ENCODE measurements around the gene DDX39B.

DDX39B gene

DNA sequence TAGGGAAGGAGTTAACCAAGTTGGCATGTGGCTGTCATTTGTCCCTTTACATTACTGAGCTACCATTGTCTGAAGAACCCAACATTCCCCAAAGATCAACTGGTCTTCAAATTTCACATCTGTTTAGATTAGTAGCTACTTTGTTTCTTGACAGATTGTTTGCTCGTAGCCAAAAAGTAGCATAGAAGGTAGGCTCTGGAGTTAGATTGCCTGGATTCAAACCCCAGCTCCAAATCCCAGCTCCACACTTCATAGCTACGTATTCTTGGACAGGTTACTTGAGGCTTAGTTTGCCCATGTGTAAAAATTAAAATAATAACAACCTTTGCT is 6.7 kb upstream of the DDX39B start:
- no peak for DNase-seq (ENCODE audit: low read depth, low spot score)

DNA sequence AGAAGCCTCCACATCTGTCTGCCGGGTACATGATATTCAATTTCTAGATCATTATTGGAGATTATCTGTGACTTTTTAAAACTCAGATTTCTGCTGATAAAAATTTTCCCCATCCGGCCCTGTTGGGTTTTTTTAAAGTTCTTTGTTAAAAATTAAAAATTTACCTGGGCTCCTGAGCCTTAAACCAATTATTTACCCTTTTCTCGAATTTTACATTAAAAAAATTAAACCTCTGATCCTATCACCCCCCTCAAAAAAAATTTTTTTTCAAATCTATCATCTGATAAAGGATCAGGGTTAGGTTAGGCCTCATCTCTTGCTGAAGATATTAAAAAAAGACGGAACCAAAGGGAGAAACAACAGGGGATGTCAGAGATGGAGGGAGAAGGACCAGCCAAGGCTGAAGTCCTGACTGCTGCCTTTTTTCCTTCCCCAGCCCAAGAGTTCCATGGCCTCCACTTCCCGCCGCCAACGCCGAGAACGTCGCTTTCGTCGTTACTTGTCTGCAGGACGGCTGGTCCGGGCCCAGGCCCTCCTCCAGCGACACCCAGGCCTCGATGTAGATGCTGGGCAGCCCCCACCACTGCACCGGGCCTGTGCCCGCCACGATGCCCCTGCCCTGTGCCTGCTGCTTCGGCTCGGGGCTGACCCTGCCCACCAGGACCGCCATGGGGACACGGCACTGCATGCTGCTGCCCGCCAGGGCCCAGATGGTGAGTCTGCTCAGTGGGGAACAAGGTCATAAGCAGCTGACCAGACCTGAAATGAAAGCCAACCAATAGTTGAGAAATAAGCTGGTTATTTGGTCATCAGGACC is 6.1 kb upstream of the DDX39B start:
- no peak for DNase-seq (ENCODE audit: low read depth, low spot score)

DNA sequence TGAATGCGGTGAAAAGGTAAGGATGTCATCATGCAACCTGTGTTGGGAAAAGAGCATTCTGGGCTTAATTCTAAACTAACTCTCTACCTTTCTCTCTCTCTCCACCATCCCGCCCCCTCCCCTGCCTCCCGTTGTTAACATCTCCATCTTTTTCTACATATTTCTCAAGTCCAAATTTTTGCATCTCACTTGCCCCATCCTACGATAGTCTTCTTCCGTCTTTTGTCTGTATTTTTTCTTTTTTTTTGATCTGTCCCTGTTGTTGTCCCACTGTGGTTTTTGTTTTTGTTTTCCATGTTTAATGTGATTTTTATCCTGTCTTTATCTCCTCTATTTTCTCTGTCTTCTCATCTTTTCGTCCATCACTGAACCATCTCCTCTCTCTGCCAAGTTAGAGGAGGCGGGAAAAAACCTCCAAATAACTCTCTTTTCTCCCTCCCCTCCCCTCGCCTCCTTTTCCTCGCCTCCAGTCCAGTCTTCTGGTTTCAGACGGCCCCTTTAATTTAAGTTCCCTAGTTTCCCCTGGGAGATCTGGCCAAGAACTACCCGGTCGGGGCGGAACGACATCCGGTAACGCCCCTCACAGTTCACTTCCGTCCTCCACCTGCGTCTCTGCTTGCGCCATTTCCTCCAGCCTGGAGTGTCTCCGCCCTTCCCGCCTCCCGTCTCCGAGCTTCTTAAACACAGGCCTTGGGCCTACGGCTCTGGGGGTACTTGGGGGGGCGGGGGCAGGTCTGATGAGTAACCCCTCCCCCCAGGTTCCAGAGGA is 5.3 kb upstream of the DDX39B start, which contains the start of gene NFKBIL1:
TSS of gene NFKBIL1 (plus strand) at position 651 of the 769 bp plus-strand sequence. CDS start at position 738, 87 bp downstream.
- peak; percentile 97 for DNase-seq (ENCODE audit: low read depth, low spot score)

DNA sequence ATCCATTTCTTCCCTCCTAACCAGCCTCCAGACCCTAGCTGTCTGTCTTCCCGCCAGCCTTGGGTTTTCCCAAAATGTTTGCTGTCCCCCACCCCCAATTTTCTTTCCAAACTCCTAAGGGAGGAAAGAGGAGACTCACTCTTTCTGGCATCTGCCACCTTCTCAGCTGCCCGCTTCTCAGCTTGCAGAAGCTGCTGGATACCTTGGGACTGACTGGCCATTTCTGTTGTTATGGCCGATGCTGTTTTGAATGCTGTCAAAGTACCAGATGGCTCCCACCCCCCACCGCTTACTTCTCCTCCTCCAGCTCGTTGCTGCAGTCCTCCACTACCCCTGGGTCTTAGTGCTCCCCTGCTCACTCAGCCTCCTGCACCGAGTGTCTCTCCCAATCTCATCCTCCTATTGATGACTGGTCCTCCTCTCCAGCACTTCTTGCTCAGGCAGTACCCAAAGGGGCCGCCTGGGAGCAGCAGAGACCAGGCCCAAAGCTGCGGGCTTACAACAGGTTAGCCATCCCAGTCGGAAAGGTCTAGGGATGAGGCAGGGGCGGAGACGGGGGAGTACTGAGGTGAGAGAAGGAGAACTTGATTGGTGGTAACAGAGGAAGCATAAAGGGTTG is 4.6 kb upstream of the DDX39B start, which contains the start of gene ATP6V1G2:
TSS of gene ATP6V1G2 (minus strand) at position 270 of the 619 bp plus-strand sequence. CDS start at position 221, 49 bp downstream.
- DNase-seq (ENCODE audit: low read depth, low spot score) = peak; percentile 98

DNA sequence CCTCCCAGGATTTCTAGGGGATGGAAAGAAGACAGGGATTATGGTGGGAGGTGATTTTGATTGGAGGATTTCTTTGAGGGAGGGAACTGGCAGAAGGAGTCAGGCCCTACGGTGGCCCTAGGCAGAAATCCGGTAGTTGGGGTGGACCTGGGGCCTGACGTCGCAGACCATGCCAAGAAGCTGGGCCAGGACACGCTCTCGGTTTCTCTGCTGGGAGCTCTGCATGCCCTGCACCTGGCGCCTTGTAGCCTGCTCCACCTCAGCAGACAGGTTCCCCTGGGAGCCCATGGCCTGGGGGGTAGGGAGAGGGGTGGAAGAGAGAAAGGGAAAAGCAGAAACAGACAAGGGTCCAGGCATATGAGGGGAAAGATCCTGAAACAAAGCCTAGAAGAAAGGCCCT is 3.5 kb upstream of the DDX39B start:
- no peak for DNase-seq (ENCODE audit: low read depth, low spot score)

DNA sequence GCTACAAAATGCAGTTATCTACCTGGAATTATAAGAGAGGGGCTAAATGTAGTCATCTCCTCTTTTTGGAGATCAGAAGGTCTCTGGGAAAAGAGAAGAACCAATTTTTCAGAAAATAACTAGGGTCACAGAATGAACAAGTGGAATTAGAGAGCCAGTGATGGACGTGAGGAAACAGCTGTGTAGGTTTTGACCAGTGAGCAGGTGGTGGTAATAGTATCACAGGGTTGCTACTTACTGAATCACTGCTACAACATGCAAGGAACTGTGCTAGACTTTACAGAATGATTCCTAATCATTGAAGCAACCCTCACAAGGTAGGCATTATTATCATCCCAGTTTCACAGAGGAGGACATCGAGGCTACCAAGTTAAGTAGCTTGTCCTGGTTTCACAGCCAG is 2.9 kb upstream of the DDX39B start:
- no peak for DNase-seq (ENCODE audit: low read depth, low spot score)

DNA sequence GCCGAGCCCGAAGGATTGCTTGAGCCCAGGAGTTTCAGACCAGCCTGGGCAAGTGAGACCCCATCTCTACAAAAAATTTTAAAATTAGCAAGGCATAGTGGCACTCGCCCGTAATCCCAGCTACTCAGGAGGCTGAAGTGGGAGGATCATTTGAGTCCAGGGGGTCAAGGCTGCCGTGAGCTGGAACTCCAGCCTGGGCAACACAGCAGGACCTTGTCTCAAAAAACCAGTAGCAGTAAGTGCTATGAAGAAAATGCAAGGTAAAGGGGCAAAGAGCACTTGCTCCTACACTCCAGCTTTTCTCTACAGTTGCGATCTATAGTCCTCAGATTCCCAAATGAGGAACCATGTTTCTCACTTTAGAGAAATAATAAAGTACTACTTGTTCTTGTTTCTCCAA is 1.8 kb upstream of the DDX39B start:
- no peak for DNase-seq (ENCODE audit: low read depth, low spot score)

DNA sequence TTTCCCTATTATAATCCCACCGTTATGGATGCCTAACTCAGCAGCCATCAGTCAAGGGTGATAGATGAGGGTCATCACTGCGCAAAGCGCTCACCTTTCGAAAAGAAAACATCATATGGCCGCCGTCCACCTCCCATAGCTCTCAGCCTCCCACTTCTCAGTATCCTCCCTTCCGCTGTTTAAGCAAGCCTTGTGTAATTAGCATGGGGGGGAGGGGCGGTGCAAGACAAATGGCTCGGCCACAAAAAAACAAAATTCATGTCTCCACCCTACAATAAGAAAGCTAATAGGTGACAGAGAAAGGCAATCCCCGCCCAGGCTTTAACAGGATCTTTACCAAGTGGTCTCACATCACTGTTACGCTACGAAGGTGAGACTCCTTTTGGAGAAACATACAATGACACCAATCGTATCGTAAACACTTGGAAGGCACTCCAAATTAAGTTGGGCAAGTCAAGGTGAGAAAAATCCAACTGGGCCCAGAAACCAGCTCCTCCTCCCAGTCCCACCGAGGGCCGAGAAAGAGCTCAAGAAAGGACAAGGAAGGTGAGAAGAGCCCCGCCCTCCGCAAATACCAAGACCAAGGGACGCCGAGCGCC is 645 bp downstream of the DDX39B start:
- DNase-seq (ENCODE audit: low read depth, low spot score) = no peak

DNA sequence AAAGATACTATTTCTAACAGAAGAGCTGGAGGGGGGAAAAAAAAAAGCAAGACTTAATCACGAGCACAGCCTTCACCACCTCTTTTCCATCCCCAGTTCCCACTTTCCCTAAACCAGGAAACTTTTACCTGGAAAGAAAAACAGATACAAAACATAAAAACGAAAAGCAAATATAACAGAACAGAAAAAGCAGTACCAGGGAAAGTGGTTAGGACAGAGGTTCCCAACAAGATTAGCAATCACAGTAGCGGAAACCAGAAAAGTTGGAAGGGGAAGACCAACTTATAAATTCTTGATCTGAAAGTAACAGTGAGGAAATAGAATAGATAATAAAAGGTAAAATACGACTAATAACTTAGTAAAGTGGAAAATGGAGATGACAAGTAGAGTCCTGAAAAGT is 1.2 kb downstream of the DDX39B start:
- DNase-seq (ENCODE audit: low read depth, low spot score) = no peak

DNA sequence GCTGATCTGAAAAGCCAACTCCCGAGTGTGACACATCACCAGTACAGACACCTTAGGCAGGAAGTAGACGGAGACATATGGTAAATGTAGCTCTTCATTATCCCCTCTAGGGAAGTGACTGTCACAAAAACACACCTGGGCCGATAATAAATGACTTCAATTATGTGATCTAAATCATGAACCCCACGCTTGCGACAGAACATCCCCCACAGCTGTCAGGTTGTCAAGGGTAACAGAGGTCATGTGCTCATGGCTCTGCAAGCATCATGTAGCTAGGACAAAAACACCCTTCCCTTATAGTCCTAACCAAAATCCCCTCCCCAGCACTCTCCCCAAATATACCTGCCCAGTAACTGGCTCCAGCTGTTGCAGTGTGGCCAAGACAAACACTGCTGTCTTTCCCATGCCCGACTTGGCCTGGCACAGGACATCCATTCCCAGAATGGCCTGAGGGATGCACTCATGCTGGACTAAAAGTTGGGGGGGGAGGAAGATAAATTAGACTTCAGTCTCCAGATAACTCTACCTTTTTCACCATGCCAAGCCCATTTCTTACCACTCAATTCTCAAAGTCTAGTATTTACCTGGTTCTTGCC is 2.9 kb downstream of the DDX39B start:
- DNase-seq (ENCODE audit: low read depth, low spot score) = no peak

DNA sequence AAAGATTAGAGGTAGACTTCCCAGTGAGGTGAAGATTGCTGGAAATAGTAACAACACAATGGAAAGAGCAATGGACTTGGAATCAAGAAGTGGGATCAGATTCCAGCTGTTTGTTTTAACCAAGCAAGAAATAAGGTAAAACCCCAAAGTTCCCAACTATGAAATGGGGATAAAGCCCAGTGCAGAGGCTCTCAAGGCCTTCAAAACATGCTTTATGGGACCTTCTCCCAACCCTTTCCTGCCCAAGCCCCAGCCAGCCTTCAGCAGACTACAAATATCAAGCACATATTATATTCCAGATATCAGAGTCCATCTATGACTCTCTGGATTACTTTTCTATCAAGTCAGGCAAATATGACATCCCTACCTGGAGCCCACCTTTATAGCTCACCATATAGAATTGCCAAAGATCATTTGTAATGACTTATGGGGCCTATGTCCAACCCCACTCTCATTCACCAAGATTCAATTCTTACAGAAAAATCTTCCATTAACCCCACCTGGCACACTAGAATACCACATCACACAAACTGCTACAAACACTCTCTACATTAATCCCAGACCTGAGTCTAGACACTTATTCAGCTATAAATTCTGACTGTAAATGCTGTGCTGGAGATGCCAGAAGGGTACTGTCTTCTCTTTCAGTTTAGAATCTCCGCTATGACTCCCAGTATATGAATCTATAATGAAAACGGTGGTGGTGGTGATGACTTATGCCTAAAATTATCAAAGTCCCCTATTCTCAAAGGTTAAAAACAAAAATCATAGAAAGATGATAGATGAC is 6.1 kb downstream of the DDX39B start:
- no peak for DNase-seq (ENCODE audit: low read depth, low spot score)

DNA sequence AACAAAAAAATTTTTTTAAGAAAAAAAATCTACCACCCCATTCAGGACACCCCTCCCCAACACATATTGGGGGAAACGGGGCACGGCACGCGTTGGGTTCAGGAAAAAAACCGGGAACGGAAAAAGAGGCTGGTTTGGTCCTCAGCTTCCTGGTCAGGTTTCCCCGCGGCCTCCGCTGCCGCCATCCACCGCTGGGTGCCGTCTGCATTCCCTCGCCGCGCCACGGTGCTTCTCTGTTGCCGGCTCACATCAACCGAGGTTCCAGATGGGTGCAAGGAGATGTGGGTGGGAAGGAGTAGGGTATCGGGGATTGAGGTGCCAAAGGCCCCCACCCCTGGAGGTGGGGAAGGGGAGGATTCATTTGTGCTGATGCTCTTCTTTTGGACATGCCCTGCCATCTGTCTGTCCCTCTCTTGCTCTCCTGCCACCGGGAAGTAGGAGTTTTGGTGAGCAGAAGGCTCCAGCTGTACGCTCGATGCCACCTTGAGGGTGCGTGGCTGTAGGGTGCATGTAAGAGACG is 7.2 kb downstream of the DDX39B start:
- DNase-seq (ENCODE audit: low read depth, low spot score) = no peak

DNA sequence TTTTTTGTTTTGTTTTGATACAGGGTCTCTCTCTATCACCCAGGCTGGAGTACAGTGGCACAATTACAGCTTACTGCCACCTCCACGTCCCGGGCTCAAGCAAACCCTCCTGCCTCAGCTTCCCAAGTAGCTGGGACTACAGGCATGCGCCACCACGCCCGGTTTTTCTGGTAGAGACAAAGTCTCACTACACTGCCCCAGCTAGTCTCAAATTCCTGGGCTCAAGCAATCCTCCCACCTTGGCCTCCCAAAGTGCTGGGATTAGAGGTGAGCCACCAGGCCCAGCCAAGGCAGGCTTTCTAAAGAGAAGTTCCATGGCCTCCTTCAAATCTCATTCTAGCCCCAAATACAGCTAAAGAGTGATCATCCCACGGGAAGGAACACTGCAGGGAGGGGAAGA is 7.8 kb downstream of the DDX39B start:
- no peak for DNase-seq (ENCODE audit: low read depth, low spot score)

DNA sequence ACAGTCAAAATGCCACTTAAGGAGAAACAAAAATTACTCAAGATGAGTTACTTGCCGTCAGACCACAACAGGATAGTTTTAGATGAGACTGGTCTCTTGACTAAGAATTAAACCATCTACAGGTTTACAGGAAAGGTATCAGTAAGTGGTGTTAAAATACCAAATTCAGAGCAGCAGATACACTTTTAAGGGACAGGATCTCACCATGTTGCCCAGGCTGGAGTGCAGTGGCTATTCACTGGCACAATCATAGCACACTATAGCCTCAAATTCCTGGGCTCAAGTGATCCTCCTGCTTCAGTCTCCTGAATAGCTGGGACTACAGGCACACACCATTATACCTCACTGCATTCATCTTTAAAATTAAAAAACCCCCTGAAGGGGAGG is 8.4 kb downstream of the DDX39B start:
- DNase-seq (ENCODE audit: low read depth, low spot score) = no peak

DNA sequence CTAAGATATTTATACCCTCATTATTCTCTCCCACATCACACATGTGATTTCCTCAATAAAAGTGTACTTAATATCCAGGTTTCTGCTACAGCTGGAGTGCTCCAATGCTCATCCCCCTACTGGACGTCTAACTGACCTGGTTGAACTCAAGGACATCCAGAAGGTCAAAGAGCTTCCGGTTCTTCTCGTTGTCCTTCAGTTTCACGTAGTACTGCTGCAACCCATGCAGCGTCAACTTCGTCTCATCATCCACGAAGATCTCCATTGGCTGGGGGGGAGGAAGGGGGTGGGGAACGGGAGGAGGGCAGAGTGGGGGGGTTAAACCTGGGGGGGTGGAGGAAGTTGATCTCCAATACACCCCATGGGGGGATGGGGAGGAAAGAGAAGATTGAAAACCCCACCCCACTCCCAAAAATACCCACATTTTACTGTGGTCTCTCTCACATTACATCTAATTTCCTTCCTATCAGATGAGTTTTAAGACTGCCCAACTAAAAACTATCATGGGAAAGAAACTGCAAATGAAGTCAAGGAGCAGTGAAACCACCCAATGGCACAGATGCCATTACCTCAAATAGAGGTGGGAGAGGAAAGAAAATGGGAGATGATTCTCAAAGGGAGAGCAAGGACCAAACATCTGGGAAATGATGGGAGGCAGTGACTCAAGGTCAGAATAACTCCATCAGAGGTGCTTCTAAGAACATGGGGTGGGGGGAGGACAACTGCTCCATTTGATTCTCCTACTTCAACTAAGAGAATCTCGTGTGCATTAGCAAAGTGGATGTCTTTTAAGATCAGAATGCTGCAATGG is 9.0 kb downstream of the DDX39B start:
- DNase-seq (ENCODE audit: low read depth, low spot score) = no peak

DNA sequence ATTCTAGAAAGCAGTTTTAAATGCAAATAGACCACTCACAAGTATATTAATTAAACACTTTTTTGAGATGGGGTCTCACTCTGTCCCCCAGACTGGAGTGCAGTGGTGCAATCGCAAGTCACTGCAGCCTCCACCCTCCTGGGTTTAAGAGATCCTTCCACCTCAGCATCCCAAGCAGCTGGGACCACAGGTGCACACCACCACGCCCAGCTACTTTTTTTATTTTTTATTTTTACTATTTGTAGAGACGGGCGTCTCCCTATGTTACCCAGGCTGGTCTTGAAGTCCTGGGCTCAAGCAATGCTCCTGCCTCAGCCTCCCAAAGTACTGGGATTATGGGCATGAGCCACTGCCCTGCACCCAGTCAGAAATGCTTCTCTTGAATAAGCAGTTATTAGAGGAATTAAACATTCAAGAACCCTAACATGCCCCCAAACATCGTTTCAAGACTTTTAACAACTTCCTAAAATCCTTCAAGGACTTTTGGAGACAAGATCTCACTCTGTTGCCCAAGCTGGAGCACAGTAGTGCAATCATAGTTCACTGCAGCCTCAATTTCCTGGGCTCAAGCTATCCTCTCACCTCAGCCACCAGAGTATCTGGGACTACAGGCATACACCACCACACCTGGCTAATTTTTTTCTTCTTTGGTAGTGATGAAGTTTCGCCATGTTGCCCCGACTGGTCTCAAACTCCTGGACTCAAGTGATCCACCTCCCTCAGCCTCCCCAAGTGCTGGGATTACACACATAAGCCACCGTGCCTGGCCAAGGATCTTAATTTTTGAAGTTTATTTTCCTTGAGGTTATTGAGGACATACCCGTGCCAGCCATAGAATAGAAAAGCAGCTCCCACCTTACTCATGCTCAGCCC is 9.8 kb downstream of the DDX39B start:
- DNase-seq (ENCODE audit: low read depth, low spot score) = no peak

DNA sequence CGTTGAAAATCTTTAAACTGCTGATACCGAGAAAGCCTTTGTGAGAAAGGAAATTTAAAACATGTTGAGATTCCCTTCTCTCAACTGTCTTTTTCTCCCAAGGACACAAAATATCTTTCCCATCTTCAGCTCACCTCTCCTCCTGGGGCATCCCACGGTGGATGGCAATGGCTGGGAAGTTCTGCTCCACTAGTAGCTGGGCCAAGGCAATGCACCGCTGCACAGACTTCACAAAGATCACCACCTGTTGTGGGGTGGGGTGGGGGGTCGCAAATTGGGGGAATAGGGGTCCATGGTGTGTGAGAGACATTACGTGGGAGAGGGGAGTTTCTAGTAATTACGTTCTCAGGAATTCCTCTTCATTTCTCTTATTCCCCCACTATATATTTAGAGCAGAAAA is 10.6 kb downstream of the DDX39B start:
- no peak for DNase-seq (ENCODE audit: low read depth, low spot score)

DNA sequence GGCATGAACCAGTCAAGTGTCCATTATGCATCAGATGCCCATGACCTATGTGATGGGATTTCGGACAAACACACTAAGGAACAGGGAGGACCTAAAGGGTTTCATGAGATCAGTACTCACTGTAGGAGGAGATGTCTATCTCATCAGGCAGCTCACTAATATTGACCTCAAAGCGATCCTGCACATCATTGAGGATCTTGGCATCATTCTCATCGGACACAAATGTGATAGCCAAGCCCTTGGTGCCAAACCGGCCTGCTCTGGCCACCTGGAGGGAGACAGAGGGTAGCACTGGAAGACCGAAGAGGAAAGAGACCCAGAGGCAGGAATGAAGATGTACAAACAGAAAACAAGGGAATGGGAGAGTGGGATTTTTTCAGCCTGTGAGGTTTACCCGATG is 11.1 kb downstream of the DDX39B start:
- no peak for DNase-seq (ENCODE audit: low read depth, low spot score)

All from iPS DF 19.7 (cell line).